Measurements from ENCODE around the gene ATF6B. TPM values are rescaled to one million over a fixed set of nuclear protein-coding genes. Genes with fewer than 3 reads are reported as not detected.
A peak's percentile ranks its signal among the peaks of the same experiment; 100 is the strongest.

The ATF6B gene
- total and polyA plus RNA-seq, 2 of the 13 experiments (the other 11 are each of a cell fraction or from before 2014, with no cell fraction given) = 18.1 to 44.0 TPM

DNA sequence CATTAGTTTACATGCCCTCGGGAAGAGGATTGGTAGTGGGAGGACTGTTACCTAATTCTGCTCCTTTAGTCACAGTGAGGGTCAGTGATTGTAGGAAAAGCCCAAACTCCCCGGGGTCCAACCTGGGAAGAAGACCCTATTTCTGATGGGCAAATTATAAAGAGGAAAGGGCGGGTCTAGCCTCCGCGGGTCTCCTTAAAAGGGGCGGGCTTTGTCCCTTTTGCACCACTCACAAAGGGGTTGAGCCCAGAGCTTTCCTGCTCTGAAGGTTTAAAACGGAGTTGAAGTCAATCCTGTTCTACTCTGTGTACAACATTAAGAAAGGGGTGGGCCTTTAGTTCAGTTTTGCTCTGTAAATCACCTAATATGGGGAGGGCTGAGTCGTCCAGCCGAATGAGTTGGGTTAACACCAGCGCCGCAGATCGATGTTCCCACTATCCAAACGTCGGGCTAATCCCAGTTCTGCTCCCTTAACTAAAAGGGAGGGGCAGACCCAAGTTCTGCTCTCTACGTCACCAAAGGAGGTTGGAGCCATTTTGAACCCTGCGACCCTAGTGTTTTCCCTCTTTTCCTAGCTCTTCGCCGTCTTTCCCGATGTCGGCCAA lies 49.2 kb upstream of the ATF6B start:
- DNase-seq (ENCODE audit: low spot score) (no peak), ATAC-seq (peak; percentile 12), FAIRE-seq (no peak)
- peaks cover 56% of the 10 kb centered on the region for H3K79me2 ChIP-seq (ENCODE audit: insufficient read depth, low read length)
- BruUV-seq (replicated peaks) = TSS peak; percentile 61
- WGBS (ENCODE audit: low lambda C conversion rate) = 0% methylated on average over 19 of the region's 20 CpGs
- intact Hi-C loops (cut with micrococcal nuclease; ENCODE audit: unreplicated experiment) (loop anchor here (2.0 to 5.0 kb wide), 2 partner anchors 58 to 1090 kb away; no protein-coding TSS in a partner anchor), in situ Hi-C loops (cut with HindIII; ENCODE audit: extremely low pct_ligation_motif_present, low pct_unique_long_range_greater_than_20kb) (no loop called here)
- POLR2A ChIA-PET = interaction anchor here (0.6 to 5.8 kb wide), 23 partner anchors 8 to 1094 kb away, joined by 3 to 127 read pairs (median 5); partner anchors contain the start of genes ATF6B, CFB, FKBPL and GPANK1
- no peaks in the 10 kb centered on the region for H3K9me3 ChIP-seq (ENCODE audit: low read length)
- H3K36me3 ChIP-seq (replicated peaks in 1 of 2; ENCODE audit: control insufficient read depth in 1 of 2, insufficient read depth in 2 of 2, low read length in 2 of 2) = peaks cover 15 to 22% of the 10 kb centered on the region in 2 experiments; a peak in 4 of 5 replicates
- H3K4me3 ChIP-seq (replicated peaks in 1 of 3; ENCODE audit: insufficient read depth in 1 of 3, low read depth in 2 of 3, low read length in 3 of 3) = peak overlapping the region; percentile 96 to 98 (median 98)
- H3K9ac ChIP-seq (ENCODE audit: insufficient read depth, low read depth, low read length) = peak overlapping the region; percentile 90
- CTCF ChIA-PET (ENCODE audit: low intra/inter-chr PET ratio, low total read pairs) = interaction anchor here (0.9 kb wide), 1 partner anchor 58 kb away, joined by 3 read pairs; no protein-coding TSS in a partner anchor
- H3K4me2 ChIP-seq (ENCODE audit: low read depth, low read length) = peak overlapping the region; percentile 98
- H2AFZ ChIP-seq (ENCODE audit: low read length) = no peak overlapping the region
- H3K27me3 ChIP-seq (ENCODE audit: control insufficient read depth in 1 of 2, insufficient read depth in 2 of 2, low read length in 2 of 2) = no peaks in the 10 kb centered on the region; a peak in 1 of 5 replicates
- H3K27ac ChIP-seq (ENCODE audit: extremely low read length, insufficient read depth, low read length) = peak overlapping the region; percentile 97
- H3K4me1 ChIP-seq (ENCODE audit: insufficient read depth, low read length) = peaks cover 60% of the 10 kb centered on the region
- H4K20me1 ChIP-seq (ENCODE audit: insufficient read depth, low read length) = no peaks in the 10 kb centered on the region
- TF ChIP-seq, protein P1, sequence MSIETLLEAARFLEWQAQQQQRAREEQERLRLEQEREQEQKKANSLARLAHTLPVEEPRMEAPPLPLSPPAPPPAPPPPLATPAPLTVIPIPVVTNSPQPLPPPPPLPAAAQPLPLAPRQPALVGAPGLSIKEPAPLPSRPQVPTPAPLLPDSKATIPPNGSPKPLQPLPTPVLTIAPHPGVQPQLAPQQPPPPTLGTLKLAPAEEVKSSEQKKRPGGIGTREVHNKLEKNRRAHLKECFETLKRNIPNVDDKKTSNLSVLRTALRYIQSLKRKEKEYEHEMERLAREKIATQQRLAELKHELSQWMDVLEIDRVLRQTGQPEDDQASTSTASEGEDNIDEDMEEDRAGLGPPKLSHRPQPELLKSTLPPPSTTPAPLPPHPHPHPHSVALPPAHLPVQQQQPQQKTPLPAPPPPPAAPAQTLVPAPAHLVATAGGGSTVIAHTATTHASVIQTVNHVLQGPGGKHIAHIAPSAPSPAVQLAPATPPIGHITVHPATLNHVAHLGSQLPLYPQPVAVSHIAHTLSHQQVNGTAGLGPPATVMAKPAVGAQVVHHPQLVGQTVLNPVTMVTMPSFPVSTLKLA (IDR thresholded peaks at IDR 0.05) = no peak
- TF ChIP-seq ZNF12 (CRISPR knock-in tag; IDR thresholded peaks at IDR 0.05) (peak; percentile 14; the same call in 1 of the 2 replicates), ZNF563 (CRISPR knock-in tag; IDR thresholded peaks at IDR 0.05) (peak; percentile 63), CCDC6 (CRISPR knock-in tag; IDR thresholded peaks at IDR 0.05) (no peak; the same call in 1 of the 2 replicates), ZNF354B (CRISPR knock-in tag; IDR thresholded peaks at IDR 0.05) (no peak), ZNF260 (CRISPR knock-in tag; IDR thresholded peaks at IDR 0.05; ENCODE audit: borderline replicate concordance, low read depth) (no peak), ZNF674 (CRISPR knock-in tag; IDR thresholded peaks at IDR 0.05; ENCODE audit: low read depth) (no peak), PITX1 (CRISPR knock-in tag; IDR thresholded peaks at IDR 0.05) (no peak), IKZF1 (IDR thresholded peaks at IDR 0.05) (no peak), ZKSCAN8 (CRISPR knock-in tag; IDR thresholded peaks at IDR 0.05; ENCODE audit: borderline replicate concordance) (peak; percentile 29; the same call in 1 of the 2 replicates), ZNF883 (CRISPR knock-in tag; IDR thresholded peaks at IDR 0.05; ENCODE audit: not compliant biosample characterization) (no peak), KAT7 (CRISPR knock-in tag; IDR thresholded peaks at IDR 0.05; ENCODE audit: borderline replicate concordance) (no peak), EEA1 (CRISPR knock-in tag; IDR thresholded peaks at IDR 0.05; ENCODE audit: borderline replicate concordance) (peak; percentile 55; the same call in 1 of the 2 replicates), ZNF614 (CRISPR knock-in tag; IDR thresholded peaks at IDR 0.05; ENCODE audit: borderline replicate concordance) (peak; percentile 21; the same call in 1 of the 2 replicates)
- TF ChIP-seq, protein P2, sequence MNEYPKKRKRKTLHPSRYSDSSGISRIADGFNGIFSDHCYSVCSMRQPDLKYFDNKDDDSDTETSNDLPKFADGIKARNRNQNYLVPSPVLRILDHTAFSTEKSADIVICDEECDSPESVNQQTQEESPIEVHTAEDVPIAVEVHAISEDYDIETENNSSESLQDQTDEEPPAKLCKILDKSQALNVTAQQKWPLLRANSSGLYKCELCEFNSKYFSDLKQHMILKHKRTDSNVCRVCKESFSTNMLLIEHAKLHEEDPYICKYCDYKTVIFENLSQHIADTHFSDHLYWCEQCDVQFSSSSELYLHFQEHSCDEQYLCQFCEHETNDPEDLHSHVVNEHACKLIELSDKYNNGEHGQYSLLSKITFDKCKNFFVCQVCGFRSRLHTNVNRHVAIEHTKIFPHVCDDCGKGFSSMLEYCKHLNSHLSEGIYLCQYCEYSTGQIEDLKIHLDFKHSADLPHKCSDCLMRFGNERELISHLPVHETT (CRISPR knock-in tag; conservative IDR thresholded peaks at IDR 0.05) = no peak
- TF ChIP-seq, protein P3, sequence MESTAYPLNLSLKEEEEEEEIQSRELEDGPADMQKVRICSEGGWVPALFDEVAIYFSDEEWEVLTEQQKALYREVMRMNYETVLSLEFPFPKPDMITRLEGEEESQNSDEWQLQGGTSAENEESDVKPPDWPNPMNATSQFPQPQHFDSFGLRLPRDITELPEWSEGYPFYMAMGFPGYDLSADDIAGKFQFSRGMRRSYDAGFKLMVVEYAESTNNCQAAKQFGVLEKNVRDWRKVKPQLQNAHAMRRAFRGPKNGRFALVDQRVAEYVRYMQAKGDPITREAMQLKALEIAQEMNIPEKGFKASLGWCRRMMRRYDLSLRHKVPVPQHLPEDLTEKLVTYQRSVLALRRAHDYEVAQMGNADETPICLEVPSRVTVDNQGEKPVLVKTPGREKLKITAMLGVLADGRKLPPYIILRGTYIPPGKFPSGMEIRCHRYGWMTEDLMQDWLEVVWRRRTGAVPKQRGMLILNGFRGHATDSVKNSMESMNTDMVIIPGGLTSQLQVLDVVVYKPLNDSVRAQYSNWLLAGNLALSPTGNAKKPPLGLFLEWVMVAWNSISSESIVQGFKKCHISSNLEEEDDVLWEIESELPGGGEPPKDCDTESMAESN (CRISPR knock-in tag; conservative IDR thresholded peaks at IDR 0.05) = peak; percentile 70; the same call in 1 of the 2 replicates
- TF ChIP-seq, protein P4, sequence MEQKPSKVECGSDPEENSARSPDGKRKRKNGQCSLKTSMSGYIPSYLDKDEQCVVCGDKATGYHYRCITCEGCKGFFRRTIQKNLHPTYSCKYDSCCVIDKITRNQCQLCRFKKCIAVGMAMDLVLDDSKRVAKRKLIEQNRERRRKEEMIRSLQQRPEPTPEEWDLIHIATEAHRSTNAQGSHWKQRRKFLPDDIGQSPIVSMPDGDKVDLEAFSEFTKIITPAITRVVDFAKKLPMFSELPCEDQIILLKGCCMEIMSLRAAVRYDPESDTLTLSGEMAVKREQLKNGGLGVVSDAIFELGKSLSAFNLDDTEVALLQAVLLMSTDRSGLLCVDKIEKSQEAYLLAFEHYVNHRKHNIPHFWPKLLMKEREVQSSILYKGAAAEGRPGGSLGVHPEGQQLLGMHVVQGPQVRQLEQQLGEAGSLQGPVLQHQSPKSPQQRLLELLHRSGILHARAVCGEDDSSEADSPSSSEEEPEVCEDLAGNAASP (CRISPR knock-in tag; IDR thresholded peaks at IDR 0.05; ENCODE audit: borderline replicate concordance) = peak; percentile 2; the same call in 1 of the 2 replicates

Measured in HepG2 (cell line).